HG03039 (cell line): ENCODE results near the gene BID.

ENCODE experiments used
- ATAC-seq: cut with Tn5 transposase; IDR thresholded peaks from one replicate; pipeline ENCODE4 v1.9.1; 2021; ENCODE audit warnings: mild to moderate bottlenecking, moderate library complexity; ENCODE audit not compliant: unreplicated experiment

The BID gene

GRCh38 chr22:17803609-17804270 is 29.5 kb upstream of the BID start:
- ATAC-seq = no peak

- no peak for ATAC-seq
Observed at GRCh38 chr22:17802822-17803221, 28.6 kb upstream of the BID start.

GRCh38 chr22:17802411-17802810 is 28.1 kb upstream of the BID start:
- no peak for ATAC-seq

- peak; percentile 32 for ATAC-seq
Observed at GRCh38 chr22:17797721-17798559, 23.7 kb upstream of the BID start.

- no peak for ATAC-seq
Observed at GRCh38 chr22:17796695-17797094, 22.4 kb upstream of the BID start.

GRCh38 chr22:17795661-17796548 is 21.6 kb upstream of the BID start:
- ATAC-seq = no peak

GRCh38 chr22:17794726-17795542 is 20.7 kb upstream of the BID start:
- ATAC-seq = no peak

GRCh38 chr22:17792854-17793434 is 18.7 kb upstream of the BID start:
- no peak for ATAC-seq

- ATAC-seq = no peak
Observed at GRCh38 chr22:17792299-17792698, 18.0 kb upstream of the BID start.

GRCh38 chr22:17791196-17791595 is 16.9 kb upstream of the BID start:
- ATAC-seq = no peak

- no peak for ATAC-seq
Observed at GRCh38 chr22:17789379-17790200, 15.3 kb upstream of the BID start.

GRCh38 chr22:17788528-17789378 is 14.5 kb upstream of the BID start:
- ATAC-seq = no peak

- no peak for ATAC-seq
Observed at GRCh38 chr22:17787716-17788330, 13.6 kb upstream of the BID start.

GRCh38 chr22:17787241-17787640 is 13.0 kb upstream of the BID start:
- no peak for ATAC-seq

- ATAC-seq = no peak
Observed at GRCh38 chr22:17786435-17787161, 12.3 kb upstream of the BID start.

GRCh38 chr22:17785185-17786184 is 11.2 kb upstream of the BID start:
- no peak for ATAC-seq
